ENCODE measurements around the gene APOB.

DNA sequence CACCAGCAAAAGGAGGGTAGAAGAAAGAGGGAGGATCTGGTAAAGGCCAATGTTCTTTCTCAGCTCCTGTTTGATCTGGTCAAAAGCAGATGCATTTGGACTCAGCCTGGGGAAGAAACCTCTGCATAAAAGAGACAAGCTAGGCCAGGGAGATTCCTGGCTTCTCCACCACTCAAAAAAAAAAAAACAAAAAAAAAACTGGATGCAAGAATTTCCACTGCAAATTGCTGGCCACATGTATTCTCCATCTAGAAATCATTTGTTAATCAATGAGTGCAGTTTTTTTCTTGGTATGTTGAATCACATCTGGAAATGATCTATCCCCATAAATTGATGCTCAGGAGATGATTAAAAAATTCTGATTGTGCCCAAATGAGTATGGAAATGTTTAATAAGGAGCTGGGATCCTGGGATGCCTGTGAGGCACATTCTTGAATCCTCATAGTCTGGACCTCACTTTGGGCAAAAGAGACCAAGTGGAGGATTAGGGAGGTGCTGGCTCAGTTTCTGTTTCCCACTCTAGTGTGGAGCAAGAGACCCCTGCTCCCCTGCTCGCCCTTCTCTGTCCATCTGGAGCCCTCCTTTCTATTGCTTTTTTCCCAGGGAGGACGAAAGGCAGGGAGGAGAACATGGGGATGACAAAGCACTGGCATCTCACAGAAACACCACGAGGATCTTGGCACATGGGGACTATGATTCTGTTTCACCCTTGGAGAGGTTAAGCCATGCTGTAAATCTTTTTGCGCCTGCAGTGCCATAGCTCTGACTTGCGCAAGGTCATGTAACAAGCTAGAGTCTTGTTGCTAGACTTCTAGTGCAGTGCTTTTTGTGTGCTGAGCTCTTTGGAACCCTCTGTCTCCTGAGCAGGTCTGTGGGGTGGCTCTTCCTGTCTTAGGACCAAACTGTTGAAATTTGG, 57.6 kb downstream of the APOB start:
- TF ChIP-seq, protein P1, sequence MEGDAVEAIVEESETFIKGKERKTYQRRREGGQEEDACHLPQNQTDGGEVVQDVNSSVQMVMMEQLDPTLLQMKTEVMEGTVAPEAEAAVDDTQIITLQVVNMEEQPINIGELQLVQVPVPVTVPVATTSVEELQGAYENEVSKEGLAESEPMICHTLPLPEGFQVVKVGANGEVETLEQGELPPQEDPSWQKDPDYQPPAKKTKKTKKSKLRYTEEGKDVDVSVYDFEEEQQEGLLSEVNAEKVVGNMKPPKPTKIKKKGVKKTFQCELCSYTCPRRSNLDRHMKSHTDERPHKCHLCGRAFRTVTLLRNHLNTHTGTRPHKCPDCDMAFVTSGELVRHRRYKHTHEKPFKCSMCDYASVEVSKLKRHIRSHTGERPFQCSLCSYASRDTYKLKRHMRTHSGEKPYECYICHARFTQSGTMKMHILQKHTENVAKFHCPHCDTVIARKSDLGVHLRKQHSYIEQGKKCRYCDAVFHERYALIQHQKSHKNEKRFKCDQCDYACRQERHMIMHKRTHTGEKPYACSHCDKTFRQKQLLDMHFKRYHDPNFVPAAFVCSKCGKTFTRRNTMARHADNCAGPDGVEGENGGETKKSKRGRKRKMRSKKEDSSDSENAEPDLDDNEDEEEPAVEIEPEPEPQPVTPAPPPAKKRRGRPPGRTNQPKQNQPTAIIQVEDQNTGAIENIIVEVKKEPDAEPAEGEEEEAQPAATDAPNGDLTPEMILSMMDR (IDR thresholded peaks at IDR 0.05; ENCODE audit: insufficient read depth, low read length), result no peak
- TF ChIP-seq POLR2AphosphoS5 (IDR thresholded peaks at IDR 0.05; ENCODE audit: low read depth) (no peak), REST (IDR thresholded peaks at IDR 0.05; ENCODE audit: insufficient replicate concordance, low read depth) (no peak), GABPA (IDR thresholded peaks at IDR 0.05; ENCODE audit: low read depth) (no peak)

Measured in HL-60 (cell line).